GM19193 (cell line): ENCODE results near the gene LSM6.

Source experiments
- POLR2A ChIP-seq: IDR thresholded peaks from 4 replicates; pipeline ENCODE4 v1.6.1; 2011; ENCODE audit not compliant: insufficient read depth, insufficient read length; ENCODE audit errors: extremely low read depth

LSM6 gene

GRCh38 chr4:146175541-146176453, at the start of gene LSM6:
LSM6 (plus strand) TSS chr4:146175718; CDS start chr4:146182922, 7,204 bp downstream.
- peak; percentile 85 for TF ChIP-seq POLR2A

GRCh38 chr4:146132445-146132844, 43.1 kb upstream of the LSM6 start:
- TF ChIP-seq POLR2A, result no peak

GRCh38 chr4:146134761-146135445, 40.6 kb upstream of the LSM6 start:
- no peak for TF ChIP-seq POLR2A

GRCh38 chr4:146135941-146136340, 39.6 kb upstream of the LSM6 start:
- TF ChIP-seq POLR2A, result no peak

GRCh38 chr4:146142768-146143167, 32.8 kb upstream of the LSM6 start:
- no peak for TF ChIP-seq POLR2A

GRCh38 chr4:146143888-146144287, 31.6 kb upstream of the LSM6 start:
- no peak for TF ChIP-seq POLR2A

GRCh38 chr4:146146918-146147317, 28.6 kb upstream of the LSM6 start:
- no peak for TF ChIP-seq POLR2A

GRCh38 chr4:146148021-146148420, 27.5 kb upstream of the LSM6 start:
- no peak for TF ChIP-seq POLR2A

- no peak for TF ChIP-seq POLR2A
Measured at GRCh38 chr4:146154057-146154456, 21.5 kb upstream of the LSM6 start.

- TF ChIP-seq POLR2A, result no peak
Measured at GRCh38 chr4:146155152-146155724, 20.3 kb upstream of the LSM6 start.

- TF ChIP-seq POLR2A, result no peak
Measured at GRCh38 chr4:146158036-146158745, 17.3 kb upstream of the LSM6 start.

GRCh38 chr4:146159384-146160058, 16.0 kb upstream of the LSM6 start:
- TF ChIP-seq POLR2A, result no peak

GRCh38 chr4:146161243-146161642, 14.3 kb upstream of the LSM6 start:
- TF ChIP-seq POLR2A, result no peak

GRCh38 chr4:146165221-146165620, 10.3 kb upstream of the LSM6 start:
- no peak for TF ChIP-seq POLR2A
